HG03457 (cell line): ENCODE results near the gene ARHGAP33.
"Not testable (repeated sequence)": the region's sequence is repeated elsewhere in the genome, so short reads cannot be mapped to it uniquely, and the experiment has no call there.

Experiments
- ATAC-seq: cut with Tn5 transposase; IDR thresholded peaks from one replicate; pipeline ENCODE4 v1.9.1; 2021; ENCODE audit warnings: moderate number of reproducible peaks; ENCODE audit not compliant: unreplicated experiment

Gene ARHGAP33

DNA sequence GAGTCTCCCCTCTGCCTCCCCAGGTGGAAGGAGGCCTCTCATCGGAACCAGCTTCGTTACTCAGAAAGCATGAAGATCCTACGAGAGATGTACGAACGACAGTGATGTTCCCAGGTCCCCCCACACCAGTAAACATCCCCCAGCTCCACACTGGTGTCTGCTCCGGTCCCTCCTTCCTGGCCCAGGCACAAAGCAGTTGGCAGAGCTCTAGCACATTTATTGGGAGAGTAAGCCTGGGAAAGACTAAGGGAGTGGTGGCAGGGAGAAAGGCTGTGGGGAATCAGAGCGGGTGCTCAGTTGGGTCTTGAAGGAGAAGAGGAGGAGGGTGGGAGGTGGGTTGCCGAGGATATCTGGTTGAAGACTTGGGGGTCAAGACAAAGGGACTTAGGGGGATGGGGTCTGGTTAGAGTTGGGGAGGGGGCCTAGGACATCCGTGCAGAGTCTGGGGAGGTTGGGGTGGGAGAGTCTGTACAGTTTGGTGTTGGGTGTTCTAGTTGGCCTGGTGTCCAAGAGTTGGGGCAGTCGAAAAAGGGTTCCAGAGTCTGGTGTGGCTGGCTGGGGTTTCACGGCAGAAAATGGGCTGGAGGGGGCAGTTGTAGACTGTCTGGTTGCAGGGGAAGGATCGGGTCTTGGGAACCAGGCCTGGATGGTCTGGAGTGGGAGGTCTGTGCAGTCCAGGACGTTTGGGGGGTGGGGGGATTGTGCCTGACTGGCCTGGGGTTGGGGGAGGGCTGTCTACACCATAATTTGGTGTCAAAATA is 20.8 kb upstream of the ARHGAP33 start:
- no peak for ATAC-seq

DNA sequence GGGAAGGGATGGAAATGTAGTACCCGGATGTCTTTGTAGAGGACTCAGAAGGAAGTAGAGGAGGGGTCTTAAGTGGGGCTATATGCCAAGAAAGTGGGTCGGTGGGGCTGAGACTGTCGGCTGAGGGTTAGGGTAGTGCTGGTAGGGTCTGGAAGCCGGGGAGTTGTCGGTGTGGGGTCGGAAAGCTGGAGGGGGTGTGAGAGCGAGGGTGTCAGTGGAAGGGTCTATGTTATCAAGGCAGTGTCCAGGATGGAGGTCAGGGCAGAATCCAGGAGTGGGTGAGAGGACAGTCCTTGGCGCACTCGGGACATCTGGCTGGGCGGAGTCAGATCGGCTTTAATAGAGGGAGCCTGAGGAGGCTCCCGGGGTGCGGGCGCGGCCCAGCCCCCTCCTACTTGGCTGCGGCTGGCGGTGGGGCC is 20.2 kb upstream of the ARHGAP33 start:
- ATAC-seq = no peak

DNA sequence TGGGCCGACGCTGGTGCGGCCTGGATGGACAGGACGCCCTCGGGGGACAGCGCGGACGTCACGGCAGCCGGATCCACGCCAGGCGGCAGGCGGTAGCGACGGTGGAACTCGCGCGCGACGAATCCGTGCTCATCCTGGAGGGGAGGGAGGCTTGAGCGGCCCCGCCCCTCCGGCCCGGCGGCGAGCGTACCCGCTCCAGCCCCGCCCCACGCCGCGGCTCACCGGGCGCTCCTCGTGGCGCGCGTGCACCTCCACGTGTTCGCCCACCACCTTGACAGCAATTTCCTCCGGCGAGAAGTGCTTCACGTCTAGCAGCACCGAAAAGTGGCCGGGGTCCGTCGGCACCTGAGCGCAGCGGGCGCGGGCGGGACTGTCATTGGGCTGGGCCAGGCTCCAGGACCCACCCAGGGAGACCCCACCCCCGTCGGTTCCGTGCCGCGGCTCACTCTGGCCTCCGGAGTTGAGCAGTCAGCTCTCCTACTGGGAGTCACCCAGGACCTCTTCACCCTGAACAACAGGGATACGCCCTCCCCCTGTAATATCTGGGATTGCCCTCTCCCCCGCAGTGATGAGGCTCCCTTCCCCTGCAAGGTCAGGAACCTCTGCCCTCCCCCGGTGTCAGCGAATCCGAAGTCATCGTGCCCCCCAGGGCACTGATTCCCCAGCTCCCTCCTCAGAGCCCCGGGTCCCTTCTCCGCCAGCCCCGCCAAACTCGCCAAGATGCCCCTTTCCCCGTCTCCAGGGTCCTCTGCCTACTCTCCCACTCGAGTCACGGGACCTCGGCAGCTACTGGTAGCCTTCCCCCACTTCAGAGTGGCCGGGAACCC is 19.6 kb upstream of the ARHGAP33 start:
- ATAC-seq = no peak

DNA sequence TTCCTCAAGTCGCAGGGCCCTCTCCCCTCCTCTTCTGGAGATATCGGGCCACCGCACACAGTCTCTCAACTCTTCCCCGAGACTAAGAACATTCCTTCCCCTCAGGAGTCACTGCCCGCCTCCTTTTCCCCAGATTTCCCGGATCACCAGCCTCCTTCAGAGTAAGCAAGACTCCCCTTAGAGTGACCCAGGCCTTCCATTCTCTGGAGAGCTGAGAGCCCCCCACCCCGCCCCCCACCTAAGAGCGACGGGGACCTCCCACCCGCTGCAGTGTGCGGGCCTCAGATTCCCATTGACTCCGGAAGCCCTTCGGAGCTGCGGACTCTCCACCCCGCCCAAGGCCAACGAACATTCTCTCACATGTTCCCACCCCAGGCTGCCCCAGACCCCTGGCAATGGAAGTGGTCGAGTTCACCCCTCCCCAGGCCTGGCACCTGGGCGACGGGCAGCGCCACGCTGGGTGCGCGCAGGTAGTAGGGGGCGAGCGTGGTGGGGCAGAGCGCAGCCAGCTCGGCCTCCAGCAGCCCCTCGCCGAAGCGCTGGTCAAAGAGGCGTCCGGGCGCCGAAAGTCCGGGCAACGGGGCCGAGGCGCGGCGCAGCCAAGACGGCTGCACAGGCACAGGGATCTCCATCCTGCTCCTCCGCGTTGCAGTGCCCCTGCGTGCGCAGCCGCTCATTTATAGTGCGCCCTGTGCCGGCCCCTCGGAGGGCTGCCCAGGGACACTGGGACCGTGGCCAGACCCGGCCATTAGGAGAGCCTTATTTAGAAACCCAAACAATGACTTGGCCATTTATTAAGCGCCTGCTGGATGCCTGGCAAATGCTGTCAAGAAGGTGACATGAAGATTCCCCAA is 18.8 kb upstream of the ARHGAP33 start, which contains the start of gene HSPB6:
HSPB6 (minus strand) TSS at position 653 of the 854 bp plus-strand sequence; CDS start at position 632, 21 bp downstream.
- ATAC-seq = no peak

DNA sequence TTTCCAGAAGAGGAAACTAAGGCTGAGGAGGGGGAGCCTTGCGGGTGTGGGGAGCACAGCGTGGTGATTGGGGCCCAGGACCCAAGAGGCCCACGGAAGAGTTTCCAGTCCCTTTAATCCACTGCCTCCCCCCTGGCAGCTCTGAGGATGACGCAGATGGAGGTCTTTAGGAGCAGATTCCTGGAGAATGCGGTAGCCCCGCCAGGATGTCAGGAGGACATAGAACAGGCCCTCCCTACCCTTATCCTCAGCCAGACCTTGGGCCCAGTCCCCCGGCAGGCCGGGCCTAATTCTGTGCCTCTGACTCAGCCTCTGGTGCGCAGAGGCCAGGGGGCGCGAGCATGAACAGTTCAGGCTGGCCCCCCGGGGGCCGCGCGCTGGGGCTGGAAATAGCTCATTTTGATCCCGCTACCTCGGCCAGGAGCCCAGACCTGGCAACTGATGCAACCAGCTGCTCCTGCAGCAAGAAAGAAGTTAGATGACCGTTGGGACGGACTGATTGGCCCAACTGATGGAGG is 18.1 kb upstream of the ARHGAP33 start:
- ATAC-seq = no peak

DNA sequence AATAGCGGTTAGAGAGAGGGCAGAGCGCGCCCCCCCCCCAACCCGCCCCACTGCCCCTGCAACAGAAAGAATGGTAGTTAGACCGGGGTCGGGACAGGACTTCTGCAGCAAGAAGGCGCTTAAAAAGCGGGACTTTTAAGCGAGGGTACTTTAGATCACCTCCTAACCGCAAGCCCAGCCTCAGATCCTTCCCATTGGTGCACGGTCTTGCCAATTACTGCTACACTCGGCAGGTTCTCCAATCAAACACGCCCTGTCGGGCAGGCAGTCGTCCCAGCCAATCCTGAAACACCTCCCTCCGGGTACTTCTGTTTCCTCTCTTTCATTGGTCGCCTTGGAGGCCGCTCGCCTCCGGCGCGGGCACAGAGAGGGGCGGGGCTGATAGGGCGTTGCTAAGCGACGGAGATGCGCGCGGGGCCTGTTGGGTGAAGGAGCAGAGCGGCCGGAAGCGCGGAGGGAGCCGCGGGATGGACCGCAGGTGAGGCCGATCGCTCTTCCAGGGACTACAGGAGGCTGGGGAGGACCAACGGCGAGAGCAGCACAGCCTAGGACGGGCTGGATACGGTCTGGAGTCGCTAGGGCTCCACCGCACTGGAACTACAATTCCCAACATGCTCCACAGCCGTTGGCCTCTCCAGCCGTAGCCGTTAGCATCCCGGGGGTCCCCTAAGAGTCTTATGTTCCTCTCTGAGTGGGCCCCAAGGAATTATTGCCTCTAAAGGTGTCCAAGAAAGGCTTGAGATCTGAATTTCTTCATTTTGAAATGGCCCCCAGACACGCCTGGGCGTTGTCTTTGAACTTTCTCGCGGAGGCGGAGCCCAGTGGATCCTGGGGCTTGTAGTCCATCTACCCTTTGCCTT is 17.4 kb upstream of the ARHGAP33 start, which contains the start of gene PROSER3:
PROSER3 (plus strand) TSS at position 428 of the 860 bp plus-strand sequence; CDS start at position 468, 40 bp downstream.
- ATAC-seq = peak; percentile 79

DNA sequence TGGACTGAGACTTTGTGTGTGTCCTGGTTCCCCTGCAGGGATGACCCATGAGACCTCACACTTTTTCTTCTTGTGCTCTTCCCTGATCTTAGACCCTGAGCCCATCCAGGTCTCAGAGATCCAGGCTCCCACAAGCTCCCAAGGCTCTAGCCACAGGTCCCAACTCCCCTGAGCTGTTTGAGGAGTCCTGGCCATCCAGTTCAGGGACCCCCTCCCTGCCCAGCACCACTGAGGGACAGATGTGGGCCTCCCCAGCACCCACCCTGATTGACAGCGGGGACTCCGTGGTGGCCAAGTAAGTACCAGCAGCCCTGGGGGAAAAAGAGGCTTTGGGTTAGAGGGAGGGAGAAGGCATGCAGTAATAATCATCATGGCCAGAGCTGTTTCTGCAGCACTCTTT is 15.7 kb upstream of the ARHGAP33 start:
- no peak for ATAC-seq

DNA sequence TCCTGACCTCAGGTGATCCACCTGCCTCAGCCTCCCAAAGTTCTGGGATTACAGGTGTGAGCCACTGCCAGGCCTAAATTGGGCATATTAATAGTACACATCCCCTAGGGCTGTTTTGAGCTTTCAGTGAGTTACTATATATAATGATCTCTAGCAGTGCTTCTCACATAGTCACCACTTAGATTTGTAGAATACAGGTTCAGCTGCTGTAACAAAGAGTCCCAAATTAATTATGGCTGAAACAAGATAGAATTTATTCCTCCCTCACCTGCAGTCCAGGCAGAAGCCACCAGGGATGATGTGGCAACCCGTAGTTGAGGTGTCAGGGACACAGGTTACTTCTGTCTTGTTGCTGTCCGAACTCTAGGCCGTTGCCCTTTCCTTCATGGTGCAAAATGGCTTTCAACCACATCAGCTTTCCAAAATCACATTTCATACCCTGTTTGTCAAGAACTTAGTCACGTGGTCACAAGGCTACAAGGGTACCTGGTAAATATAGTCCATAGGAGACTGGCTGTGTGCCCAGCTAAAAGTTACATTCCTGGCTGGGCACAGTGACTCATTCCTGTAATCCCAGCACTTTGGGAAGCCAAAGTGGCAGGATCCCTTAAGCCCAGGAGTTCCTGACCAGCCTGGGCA is 14.5 kb upstream of the ARHGAP33 start:
- no peak for ATAC-seq

DNA sequence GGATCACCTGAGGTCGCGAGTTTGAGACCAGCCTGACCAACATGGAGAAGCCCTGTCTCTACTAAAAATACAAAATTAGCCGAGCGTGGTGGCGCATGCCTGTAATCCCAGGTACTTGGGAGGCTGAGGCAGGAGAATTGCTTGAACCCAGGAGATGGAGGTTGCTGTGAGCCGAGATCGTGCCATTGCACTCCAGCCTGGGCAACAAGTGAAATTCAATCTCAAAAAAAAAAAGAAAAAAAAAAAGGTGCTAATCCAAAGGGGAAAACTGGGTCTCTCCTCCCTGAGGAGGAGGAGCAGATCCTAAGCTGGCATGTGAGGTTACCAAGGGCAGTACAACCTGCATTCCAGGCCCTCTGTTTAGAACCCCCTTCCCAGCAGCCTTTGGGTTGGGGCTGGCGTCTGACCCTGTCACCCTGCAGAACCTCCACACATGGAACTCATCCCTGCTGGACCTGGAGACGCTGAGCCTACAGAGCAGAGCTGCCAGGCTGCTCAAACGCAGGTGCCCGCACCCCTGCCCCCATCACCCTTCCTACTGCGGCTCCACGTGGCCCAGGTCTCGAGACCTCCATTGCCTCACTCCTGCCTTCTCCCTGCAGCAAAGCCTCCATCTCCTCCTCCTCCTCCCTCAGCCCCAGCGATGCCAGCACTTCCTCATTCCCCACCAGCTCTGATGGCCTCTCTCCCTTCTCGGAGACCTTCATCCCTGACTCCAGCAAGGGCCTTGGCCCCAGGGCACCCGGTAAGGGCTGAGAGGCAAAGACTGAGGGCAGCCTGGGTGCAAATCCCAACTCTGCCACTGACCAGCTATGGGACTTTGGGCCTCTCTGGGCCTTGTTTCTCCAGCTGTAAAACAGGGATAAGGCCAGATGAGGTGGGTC is 10.7 kb upstream of the ARHGAP33 start:
- ATAC-seq = no peak

DNA sequence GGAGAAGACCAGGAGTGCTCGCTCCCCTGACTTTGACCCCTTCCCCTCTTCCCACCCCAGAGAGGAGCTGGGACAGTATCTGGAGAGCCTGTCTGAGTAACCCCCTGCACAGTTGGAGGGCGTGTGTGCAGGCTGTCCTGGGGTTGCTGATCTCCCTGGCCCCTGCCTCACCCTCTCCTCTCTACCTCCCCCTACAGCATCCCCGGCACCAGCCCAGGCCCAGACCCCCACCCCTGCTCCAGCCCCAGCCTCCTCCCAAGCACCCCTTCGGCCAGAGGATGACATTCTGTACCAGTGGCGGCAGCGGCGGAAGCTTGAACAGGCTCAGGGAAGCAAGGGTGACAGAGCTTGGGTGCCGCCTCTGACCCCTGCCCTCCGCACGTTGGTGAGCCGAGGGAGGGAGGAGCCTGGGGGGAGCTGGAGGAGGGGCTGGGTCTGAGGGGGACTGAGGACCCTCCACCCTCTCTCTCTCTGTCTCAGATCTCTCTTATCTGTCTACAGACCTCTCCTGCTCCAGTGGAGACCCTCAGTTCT is 8.7 kb upstream of the ARHGAP33 start:
- ATAC-seq = no peak

DNA sequence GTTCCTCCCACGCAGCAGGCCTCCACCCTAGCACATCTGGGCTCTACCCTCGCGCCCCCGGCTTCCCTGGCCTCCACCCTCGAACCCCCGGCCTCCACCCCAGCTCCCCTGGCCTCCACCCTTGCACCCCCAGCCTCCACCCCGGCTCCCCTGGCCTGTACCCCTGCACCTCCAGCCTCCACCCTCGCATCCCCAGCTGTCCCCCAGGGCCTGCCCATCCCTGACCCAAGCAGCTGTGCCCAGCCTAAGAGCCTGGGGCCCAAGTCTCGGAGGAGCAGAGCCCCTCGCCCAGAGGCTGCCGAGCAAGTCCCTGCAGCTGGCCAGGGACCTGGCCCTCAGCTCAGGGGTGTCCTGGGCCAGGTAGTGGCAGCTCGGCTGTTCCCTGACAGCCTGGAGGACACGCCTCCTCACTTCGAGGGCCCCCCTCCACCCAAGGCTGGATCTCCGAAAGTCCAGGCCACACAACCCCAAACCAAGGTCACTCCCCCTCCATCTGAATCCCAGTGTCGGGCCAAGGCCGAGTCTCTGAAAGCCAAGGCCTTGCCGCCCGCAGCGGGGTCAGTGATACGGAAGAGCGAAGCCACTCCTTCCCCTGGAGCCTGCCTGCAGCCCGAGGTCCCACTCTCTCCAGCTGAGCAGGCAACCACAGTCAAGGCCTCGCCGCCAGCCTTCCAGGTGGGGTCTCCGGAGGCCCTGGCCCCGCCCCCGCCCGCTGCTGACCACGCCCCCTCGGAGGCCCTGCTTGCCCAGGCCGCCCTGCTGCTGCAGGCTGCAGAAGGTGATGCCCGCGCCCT is 7.9 kb upstream of the ARHGAP33 start:
- ATAC-seq = no peak

DNA sequence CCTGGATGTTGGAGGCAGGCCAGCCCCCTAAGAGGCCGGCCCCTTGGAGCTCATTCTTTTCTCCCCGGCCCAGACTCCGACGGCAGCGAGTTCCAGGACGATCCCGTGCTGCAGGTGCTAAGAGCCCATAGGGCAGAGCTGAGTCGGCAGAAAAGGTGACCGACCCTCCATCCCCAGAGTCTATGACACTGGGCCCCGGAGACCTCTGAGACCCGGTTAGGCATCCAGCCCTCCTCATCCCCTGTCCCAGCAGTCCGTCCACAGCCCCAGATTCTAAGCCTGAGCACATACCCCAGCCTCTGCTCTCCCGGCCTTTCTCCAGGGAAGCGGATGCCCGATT is 7.3 kb upstream of the ARHGAP33 start:
- ATAC-seq = no peak

DNA sequence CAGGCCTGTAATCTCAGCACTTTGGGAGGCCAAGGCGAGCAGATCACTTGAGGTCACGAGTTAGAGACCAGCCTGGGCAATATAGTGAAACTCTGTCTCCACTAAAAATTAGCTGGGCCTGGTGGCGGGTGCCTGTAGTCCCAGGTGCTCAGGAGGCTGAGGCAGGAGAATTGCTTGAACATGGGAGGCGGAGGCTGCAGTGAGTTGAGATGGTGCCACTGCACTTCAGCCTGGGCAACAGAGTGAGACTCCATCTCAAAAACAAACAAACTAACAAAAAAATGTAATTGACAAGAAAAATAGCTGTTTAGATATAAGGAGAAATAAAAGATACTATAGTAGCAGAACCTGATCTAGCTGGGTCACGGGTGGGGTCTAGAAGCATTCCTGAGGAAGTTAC is 3.0 kb upstream of the ARHGAP33 start:
- not testable (repeated sequence) for ATAC-seq

DNA sequence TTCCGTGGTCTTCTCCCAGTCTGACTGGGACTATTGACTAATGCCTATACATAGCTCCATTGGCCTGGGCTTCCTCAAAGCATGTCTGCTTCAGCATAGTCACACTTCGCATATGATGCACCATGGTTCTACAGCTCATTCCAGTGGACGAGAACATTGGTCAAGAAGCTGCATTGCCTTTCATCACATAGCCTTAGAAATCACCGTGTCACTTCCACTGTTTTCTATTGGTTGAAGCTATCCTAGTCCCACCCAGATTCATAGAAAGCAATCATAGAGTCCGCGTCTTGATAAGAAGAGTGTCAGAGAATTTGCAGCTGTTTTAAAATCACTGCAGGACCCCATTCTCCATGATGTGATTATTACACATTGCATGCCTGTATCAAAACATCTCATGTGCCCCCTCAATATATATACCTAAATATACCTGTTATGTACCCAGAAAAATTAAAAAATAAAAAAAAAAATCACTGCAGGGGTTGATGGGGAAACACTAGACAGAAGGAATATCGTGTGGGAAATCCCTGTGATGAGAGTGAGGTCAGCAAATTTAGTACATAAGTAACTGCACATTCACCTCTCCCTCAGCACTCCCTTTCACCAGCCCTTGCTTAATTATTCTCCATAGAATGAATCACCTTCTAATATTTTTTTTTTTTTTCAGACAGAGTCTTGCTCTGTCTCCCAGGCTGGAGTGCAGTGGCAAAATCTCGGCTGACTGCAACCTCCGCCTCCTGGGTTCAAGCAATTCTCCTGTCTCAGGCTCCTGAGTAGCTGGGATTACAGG is 2.2 kb upstream of the ARHGAP33 start:
- no peak for ATAC-seq

DNA sequence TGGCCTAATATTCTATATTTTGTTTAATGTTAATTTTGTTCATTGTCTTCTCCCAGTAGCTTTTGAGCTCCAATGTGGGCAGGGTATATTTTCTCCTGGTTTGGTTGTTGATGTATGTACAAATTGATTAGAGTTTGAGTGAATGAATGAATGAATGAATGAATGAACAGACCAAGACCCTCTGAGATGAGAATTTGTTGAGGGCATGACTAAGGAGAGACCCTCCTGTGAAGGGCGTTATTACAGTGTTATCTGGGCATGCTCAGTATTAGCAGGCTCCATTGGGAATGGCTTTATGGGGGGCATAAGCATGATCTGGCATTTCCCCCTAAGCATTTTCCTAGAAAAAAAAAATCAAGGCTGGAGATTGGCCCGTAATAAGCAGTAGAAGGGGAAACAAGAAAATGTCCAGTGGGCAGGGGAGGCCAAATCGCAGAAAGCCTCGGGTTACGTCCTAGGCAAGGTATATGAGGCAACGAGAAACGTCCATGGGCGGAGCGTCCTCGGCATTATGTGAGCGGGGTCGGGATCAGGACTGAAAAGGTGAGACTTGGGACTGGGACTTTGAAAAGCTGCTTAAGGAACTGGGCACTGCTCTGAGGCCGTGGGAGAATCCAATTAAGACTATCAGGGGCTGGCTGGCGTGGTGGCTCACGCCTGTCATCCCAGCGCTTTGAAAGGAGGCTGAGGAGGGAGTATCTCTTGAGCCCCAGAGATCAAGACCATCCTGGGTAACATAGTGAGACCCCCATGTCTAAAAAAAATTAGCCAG is 904 bp upstream of the ARHGAP33 start:
- ATAC-seq = no peak

DNA sequence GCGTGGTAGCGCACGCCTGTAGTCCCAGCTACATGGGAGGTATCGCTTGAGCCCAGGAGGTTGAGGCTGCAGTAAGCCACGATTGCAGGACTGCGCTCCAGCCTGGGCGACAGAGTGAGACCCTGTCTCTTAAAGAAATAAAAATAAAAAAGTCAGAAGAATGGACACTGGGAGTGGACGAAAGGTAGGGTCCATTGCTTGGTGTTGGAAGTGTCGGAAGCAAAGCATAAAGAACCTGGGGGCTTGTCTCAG is 392 bp upstream of the ARHGAP33 start:
- no peak for ATAC-seq
